Stomach (tissue), 9 donors: ENCODE measurements around the gene MATCAP1. TPM values are rescaled to one million over a fixed set of nuclear protein-coding genes. Genes with fewer than 3 reads are reported as not detected.

Experiments used
- DNase-seq, 2 donors: peaks; one replicate each; pipeline versions ENCODE4 v3.0.0 to v3.0.0-alpha.2; 2013 to 2019
- H3K27ac ChIP-seq, 5 donors: fragments of 200-600 bp in 4 of 5; sonication (generic) in 4 of 5; one replicate each; pipeline ENCODE4 v1.5.1; 2013 to 2019; ENCODE audit warnings: mild to moderate bottlenecking in 1 of 5, moderate library complexity in 1 of 5
- H3K27me3 ChIP-seq, 3 donors: fragments of 200-600 bp; sonication (generic); one replicate each; pipeline ENCODE4 v1.5.1; 2017 to 2019; ENCODE audit warnings: mixed run types in 1 of 3
- H3K36me3 ChIP-seq, 4 donors: fragments of 200-600 bp; sonication (generic); 1 replicate in 3 of 4; 2 replicates in 1 of 4; pipeline ENCODE4 v1.5.1; 2016 to 2019
- H3K4me1 ChIP-seq, 4 donors: fragments of 200-600 bp; sonication (generic); one replicate each; pipeline ENCODE4 v1.5.1; 2016 to 2019
- H3K4me3 ChIP-seq, 4 donors: fragments of 200-600 bp; sonication (generic) in 3 of 4; one replicate each; pipeline ENCODE4 v1.5.1; 2016 to 2019; ENCODE audit warnings: mild to moderate bottlenecking in 1 of 4
- H3K9me3 ChIP-seq, 4 donors: fragments of 200-600 bp; sonication (generic); one replicate each; pipeline ENCODE4 v1.5.1; 2016 to 2019
- EP300 ChIP-seq: sonication (generic); formaldehyde crosslinking; IDR thresholded peaks from one replicate; pipeline ENCODE4 v1.6.1; 2017; ENCODE audit warnings: antibody characterized with exemption
- POLR2A ChIP-seq, 4 donors: fragments of 450-650 bp; IDR thresholded peaks; one replicate each; pipeline ENCODE4 v1.6.1; 2016; ENCODE audit warnings: antibody characterized with exemption in 4 of 4, control low read depth in 2 of 4, mild to moderate bottlenecking in 1 of 4, moderate library complexity in 1 of 4
- POLR2AphosphoS5 ChIP-seq, 3 donors: sonication (generic); formaldehyde crosslinking; IDR thresholded peaks; one replicate each; pipeline ENCODE4 v1.6.1; 2016; ENCODE audit warnings: antibody characterized with exemption in 3 of 3
- WGBS, 5 donors: extraction: QIAGEN DNeasy Blood & Tissue Kit in 3 of 5; methylation state at CpG; one replicate each; pipeline versions ENCODE4 v1.1.5 to v1.1.7; 2013 to 2018; 5-methylcytosine and 5-hydroxymethylcytosine counted together
- intact Hi-C: fragments of 100-400 bp; cut with DNase I; formaldehyde crosslinking; loops from one replicate; pipeline ENCODE4 v1.15.1; 2023; ENCODE audit warnings: low total_unique reads
- polyA plus RNA-seq, 3 donors: library from polyadenylated mRNA; stranded (reverse); fragments of 200-250 nt; gene quantifications; one replicate each; pipeline ENCODE4 v1.2.3, GENCODE V29; 2013
- total RNA-seq, 5 donors: library from RNA; depleted of rRNA; stranded (reverse); fragments of >200 nt; gene quantifications; one replicate each; pipeline versions ENCODE4 v1.1.0 to v1.2.3, GENCODE V29; 2014 to 2016
- TF ChIP-seq, protein P1 (sequence below), 7 experiments: fragments of 450-650 bp in 4 of 7; fragments of 200-600 bp in 3 of 7; sonication (generic) in 3 of 7; IDR thresholded peaks; one replicate each; pipeline ENCODE4 v1.5.1; 2016 to 2019; ENCODE audit warnings: antibody characterized with exemption in 7 of 7, control low read depth in 2 of 7, mild to moderate bottlenecking in 1 of 7
- donor health status: healthy with polysubstance abuse.
- donor health status: Bipolar disorder and iron deficiency.
- donor health status: healthy.

Gene MATCAP1
- total and polyA plus RNA-seq, 8 donors: 8.5 to 156 (median 18.8) TPM

DNA sequence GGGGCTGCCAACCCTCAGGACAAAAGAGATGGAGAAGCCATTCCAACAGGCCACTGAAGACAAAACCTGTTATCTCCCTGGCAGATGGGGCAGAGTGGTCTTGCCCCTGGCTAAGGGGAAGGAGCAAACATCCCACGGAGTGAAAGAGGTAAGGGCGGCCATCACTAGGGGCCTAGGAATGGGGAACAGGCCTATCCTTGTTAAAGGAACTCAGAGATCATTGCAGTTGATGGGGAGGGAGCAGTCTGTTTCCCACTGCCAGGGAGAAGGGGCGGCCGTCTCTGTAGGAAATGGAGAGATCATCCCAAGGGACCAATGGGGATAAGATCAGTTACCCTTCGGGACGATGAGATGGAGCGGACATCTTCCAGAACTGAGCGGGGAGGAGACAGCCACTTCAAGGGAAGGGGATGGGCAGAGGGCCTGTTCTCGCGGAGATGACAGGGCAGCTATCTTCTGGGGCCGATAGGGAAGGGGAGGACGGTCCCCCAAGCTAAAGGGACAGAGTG, 42.6 kb upstream of the MATCAP1 start:
- peak overlapping the region; percentile 20 to 87 (median 86) for H3K27ac ChIP-seq
- peaks cover 9 to 55% (median 38%) of the 10 kb centered on the region in 4 donors for H3K4me1 ChIP-seq
- H3K27me3 ChIP-seq: no peaks in the 10 kb centered on the region
- H3K4me3 ChIP-seq: peak overlapping the region; percentile 92 to 100 (median 99)
- H3K36me3 ChIP-seq: peaks cover 28 to 41% (median 34%) of the 10 kb centered on the region in 4 donors
- DNase-seq: no peak
- intact Hi-C loops: no loop called here
- H3K9me3 ChIP-seq: no peaks in the 10 kb centered on the region
- TF ChIP-seq POLR2A (IDR thresholded peaks at IDR 0.05) (no peak), EP300 (no peak), POLR2AphosphoS5 (IDR thresholded peaks at IDR 0.05) (no peak)
- TF ChIP-seq, protein P1, sequence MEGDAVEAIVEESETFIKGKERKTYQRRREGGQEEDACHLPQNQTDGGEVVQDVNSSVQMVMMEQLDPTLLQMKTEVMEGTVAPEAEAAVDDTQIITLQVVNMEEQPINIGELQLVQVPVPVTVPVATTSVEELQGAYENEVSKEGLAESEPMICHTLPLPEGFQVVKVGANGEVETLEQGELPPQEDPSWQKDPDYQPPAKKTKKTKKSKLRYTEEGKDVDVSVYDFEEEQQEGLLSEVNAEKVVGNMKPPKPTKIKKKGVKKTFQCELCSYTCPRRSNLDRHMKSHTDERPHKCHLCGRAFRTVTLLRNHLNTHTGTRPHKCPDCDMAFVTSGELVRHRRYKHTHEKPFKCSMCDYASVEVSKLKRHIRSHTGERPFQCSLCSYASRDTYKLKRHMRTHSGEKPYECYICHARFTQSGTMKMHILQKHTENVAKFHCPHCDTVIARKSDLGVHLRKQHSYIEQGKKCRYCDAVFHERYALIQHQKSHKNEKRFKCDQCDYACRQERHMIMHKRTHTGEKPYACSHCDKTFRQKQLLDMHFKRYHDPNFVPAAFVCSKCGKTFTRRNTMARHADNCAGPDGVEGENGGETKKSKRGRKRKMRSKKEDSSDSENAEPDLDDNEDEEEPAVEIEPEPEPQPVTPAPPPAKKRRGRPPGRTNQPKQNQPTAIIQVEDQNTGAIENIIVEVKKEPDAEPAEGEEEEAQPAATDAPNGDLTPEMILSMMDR (IDR thresholded peaks at IDR 0.05): no peak
- WGBS, 5 donors: 10 to 16% (median 14%) methylated on average over 12 of the region's 12 CpGs

DNA sequence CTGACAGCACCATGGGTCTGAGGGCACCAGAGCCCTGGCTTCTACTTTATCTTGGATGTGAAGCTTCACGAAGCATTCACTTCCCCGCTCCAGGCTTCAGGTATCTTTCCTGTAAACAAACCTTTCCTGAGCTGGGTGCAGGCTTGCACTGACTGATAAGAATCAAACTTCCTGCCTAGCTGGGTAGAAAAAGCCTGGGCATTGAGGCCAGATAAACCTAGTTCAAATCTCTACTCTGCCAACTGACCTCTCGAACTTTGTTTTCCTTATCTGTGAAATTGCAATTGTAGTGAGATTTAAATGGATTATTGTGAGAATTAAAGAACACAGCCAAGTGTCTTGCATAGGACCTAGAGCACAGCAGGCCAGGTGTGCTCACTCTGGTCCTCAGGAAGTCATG, 40.2 kb upstream of the MATCAP1 start:
- WGBS, 5 donors: 16 to 42% (median 34%) methylated on average over 3 of the region's 3 CpGs
- H3K27ac ChIP-seq: peak overlapping the region in 1 of 5 donors; percentile 35
- no peak for DNase-seq
- no peak overlapping the region for H3K4me3 ChIP-seq
- intact Hi-C loops: no loop called here
- no peak for TF ChIP-seq EP300
- H3K9me3 ChIP-seq: no peaks in the 10 kb centered on the region
- peaks cover 9 to 50% (median 38%) of the 10 kb centered on the region in 4 donors for H3K4me1 ChIP-seq
- H3K36me3 ChIP-seq: peaks cover 9 to 17% (median 11%) of the 10 kb centered on the region in 4 donors
- no peaks in the 10 kb centered on the region for H3K27me3 ChIP-seq

DNA sequence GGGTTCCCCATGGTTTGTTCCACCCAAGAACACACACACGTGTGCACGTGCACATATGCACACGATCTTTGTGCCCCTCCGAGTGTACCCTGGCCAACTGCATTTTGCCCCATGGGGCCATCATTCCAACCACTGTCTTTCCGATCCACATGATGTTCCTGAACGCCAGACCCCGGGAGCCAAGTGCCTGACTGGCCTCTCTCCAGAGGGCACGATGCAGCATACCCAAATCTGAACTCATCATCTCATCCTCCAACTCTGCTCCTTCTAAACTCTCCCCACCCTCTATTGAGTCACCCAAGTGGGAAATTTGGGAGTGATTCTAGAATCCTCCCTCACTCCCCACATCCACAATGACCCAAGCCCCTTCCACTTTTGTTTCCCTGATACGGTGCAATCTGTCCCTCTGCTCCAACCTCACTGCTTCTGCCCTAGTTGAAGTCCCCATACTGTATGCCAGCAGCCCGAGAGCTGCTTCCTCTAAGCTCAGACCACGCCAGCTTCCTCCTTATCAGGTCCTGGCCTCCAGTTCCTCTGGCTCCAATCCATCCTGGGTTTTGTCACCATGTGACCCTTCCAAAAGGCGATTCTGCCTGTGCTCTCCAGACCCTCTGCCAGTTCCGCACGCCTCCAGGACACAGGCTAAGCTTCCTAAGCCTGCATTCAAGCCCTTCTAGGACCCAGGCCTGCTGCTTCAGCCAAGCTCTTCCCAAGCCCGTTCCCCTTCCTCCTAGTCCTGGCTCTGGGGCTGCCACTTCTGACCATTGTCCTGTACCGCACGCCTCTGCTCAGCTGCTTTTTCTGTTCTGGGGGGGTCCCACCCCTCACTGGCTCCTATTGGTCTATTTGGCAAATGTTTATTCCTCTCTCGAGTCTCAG, 33.1 kb upstream of the MATCAP1 start:
- Histone ChIP-seq H3K27me3 (no peaks in the 10 kb centered on the region), H3K27ac (peak overlapping the region in 4 of 5 donors; percentile 4 to 58 (median 22)), H3K4me3 (no peak overlapping the region), H3K9me3 (no peaks in the 10 kb centered on the region), H3K4me1 (peaks cover 22 to 45% (median 27%) of the 10 kb centered on the region in 4 donors), H3K36me3 (no peaks in the 10 kb centered on the region)
- TF ChIP-seq POLR2AphosphoS5 (IDR thresholded peaks at IDR 0.05) (peak in 1 of 3 donors; percentile 18), EP300 (no peak)
- WGBS, 5 donors: 52 to 66% (median 54%) methylated on average over 18 of the region's 18 CpGs
- DNase-seq: peak in 1 of 2 donors; percentile 61
- intact Hi-C loops: no loop called here

DNA sequence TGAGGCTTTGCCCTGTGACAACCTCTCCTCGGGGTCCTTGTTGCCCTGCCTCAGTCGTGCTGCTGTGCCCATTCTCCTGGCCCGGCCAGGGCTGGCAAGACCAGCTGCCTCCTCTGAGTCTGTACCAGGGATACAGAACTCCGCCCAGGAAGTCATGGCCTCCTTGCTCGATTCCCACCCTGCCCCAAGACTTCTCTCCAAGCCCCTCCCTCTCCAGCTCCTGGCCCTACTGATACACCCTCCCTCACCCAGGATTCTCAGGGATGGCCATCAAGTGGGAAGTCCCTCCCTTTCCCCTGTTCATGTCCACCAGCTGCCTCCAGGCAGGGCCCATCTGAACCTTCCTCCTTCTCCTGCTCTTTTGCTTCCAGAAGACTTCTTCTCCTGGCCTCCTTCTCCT, 31.9 kb upstream of the MATCAP1 start:
- TF ChIP-seq POLR2AphosphoS5 (IDR thresholded peaks at IDR 0.05) (no peak), POLR2A (IDR thresholded peaks at IDR 0.05) (no peak), EP300 (no peak)
- TF ChIP-seq, protein P1 (IDR thresholded peaks at IDR 0.05): no peak
- peaks cover 0 to 4% (median 0%) of the 10 kb centered on the region in 4 donors for H3K36me3 ChIP-seq
- intact Hi-C loops: no loop called here
- H3K27me3 ChIP-seq: no peaks in the 10 kb centered on the region
- H3K9me3 ChIP-seq: no peaks in the 10 kb centered on the region
- peaks cover 22 to 45% (median 27%) of the 10 kb centered on the region in 4 donors for H3K4me1 ChIP-seq
- WGBS, 5 donors: 67 to 78% (median 73%) methylated on average over 5 of the region's 5 CpGs
- H3K4me3 ChIP-seq: no peak overlapping the region
- no peak for DNase-seq
- H3K27ac ChIP-seq: no peak overlapping the region

DNA sequence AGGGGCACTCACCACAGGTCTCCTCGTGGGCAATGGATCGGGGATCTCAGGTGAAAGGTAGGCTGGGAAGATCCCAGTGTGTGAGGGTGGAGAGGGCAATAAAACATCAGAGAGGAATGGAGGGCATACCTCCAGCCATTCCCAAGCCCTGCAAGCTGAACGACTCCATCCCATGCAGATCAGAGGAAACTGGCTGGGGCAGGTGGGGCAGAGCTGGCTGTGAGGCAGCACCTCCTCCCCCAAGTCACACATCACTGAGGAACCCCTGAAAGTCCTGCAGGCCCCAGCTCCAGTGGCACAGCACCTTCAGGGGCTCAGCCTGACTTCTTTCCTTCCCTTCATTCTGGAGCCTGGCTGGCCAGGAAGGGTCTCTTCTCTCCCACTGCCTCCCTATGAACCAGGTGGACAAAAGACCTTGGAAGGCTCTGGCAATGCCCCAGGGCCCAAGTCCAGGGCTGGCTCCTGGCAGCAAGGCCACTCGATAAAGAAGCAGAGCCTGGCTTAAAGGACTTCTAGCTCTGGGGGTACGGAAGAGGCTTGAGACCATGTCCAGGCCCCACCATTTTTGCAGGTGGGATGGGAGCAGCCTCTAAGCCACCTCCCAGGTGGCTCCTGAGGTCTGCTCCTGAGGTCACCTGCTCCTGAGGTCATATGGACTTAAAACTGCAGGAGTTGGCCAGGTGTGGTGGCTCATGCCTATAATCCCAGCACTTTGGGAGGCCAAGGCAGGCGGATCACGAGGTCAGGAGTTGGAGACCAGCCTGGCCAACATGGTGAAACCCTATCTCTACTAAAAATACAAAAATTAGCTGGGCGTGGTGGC, 29.6 kb upstream of the MATCAP1 start:
- TF ChIP-seq, protein P1 (IDR thresholded peaks at IDR 0.05): no peak
- TF ChIP-seq POLR2A (IDR thresholded peaks at IDR 0.05): no peak
- no peak for TF ChIP-seq POLR2AphosphoS5 (IDR thresholded peaks at IDR 0.05)
- no peak for TF ChIP-seq EP300
- intact Hi-C loops: no loop called here
- Histone ChIP-seq H3K4me1 (peaks cover 22 to 45% (median 27%) of the 10 kb centered on the region in 4 donors), H3K9me3 (no peaks in the 10 kb centered on the region), H3K27me3 (no peaks in the 10 kb centered on the region), H3K36me3 (peaks cover 0 to 7% (median 0%) of the 10 kb centered on the region in 4 donors), H3K4me3 (no peak overlapping the region), H3K27ac (peak overlapping the region in 1 of 5 donors; percentile 3)
- DNase-seq: peak in 1 of 2 donors; percentile 69
- 42 to 67% (median 57%) methylated on average over 7 to 8 of the region's 8 CpGs for WGBS, 5 donors
